Measurements from ENCODE around the gene OCIAD2. TPM values are rescaled to one million over a fixed set of nuclear protein-coding genes. Genes with fewer than 3 reads are reported as not detected.

The OCIAD2 gene
- total RNA-seq, 120 experiments from 2014 or later = 7.5 to 56.8 (median 27.8) TPM

Other genes starting within 250 kb of the OCIAD2 start
- 100 to 1,000 TPM in 104 of 120 experiments, 10 to 100 TPM in 16; 57.6 to 345 (median 151) TPM for gene FRYL, start 126.5 kb downstream of the OCIAD2 start, total RNA-seq
- gene OCIAD1, start 75.7 kb downstream of the OCIAD2 start, total RNA-seq = 100 to 1,000 TPM; 135 to 352 (median 263) TPM
- 1 to 10 TPM in 1 of 120 experiments, under 1 TPM in 1, not detected in 118; 0.22 to 1.2 TPM for gene CWH43, start 79.5 kb upstream of the OCIAD2 start, total RNA-seq